Measurements from ENCODE around the gene ITPR1. TPM values are rescaled to one million over a fixed set of nuclear protein-coding genes. Genes with fewer than 3 reads are reported as not detected.

The ITPR1 gene
- polyA plus RNA-seq, 2 of the 4 experiments (the other 2 are of a cell fraction), result 2.8 to 9.6 TPM

- WGBS (ENCODE audit: missing lambda C conversion rate), result 38% methylated on average over 3 of the region's 3 CpGs
- no peak overlapping the region for H3K4me2 ChIP-seq
- no peak overlapping the region for H3K4me3 ChIP-seq
- ChIA-PET POLR2A (no interaction called here), CTCF (no interaction called here)
- TF ChIP-seq HMGXB4 (CRISPR knock-in tag; IDR thresholded peaks at IDR 0.05; ENCODE audit: borderline replicate concordance) (no peak), REST (IDR thresholded peaks at IDR 0.05) (no peak), BCL3 (IDR thresholded peaks at IDR 0.05) (no peak), ELK1 (IDR thresholded peaks at IDR 0.05; ENCODE audit: low read depth, low read length) (no peak), JUNB (IDR thresholded peaks at IDR 0.05) (no peak), FOXS1 (CRISPR knock-in tag; IDR thresholded peaks at IDR 0.05) (no peak), FOSL2 (IDR thresholded peaks at IDR 0.05) (no peak), FOSL2 (CRISPR knock-in tag; IDR thresholded peaks at IDR 0.05) (no peak), EHF (CRISPR knock-in tag; IDR thresholded peaks at IDR 0.05) (no peak), PBX3 (IDR thresholded peaks at IDR 0.05) (no peak), SREBF2 (IDR thresholded peaks at IDR 0.05) (no peak), HOXA7 (CRISPR knock-in tag; IDR thresholded peaks at IDR 0.05) (no peak), GATA3 (IDR thresholded peaks at IDR 0.05; ENCODE audit: borderline replicate concordance) (no peak), HDAC2 (IDR thresholded peaks at IDR 0.05) (no peak)
- H3K9me3 ChIP-seq, result no peaks in the 10 kb centered on the region
- DNase-seq (ENCODE audit: low read depth in 1 of 2, low spot score in 1 of 2) (no peak), ATAC-seq (no peak), FAIRE-seq (no peak)
- no peak overlapping the region for H3K27ac ChIP-seq
- no peaks in the 10 kb centered on the region for H3K4me1 ChIP-seq
Measured at GRCh38 chr3:4568841-4569240, 75.7 kb downstream of the ITPR1 start.

GRCh38 chr3:4570840-4571621 is 77.9 kb downstream of the ITPR1 start:
- POLR2A ChIA-PET, result no interaction called here
- Histone ChIP-seq H3K4me1 (no peaks in the 10 kb centered on the region), H3K4me2 (no peak overlapping the region), H3K4me3 (no peak overlapping the region), H3K27ac (no peak overlapping the region), H3K9me3 (no peaks in the 10 kb centered on the region)
- 62% methylated on average over 7 of the region's 7 CpGs for WGBS (ENCODE audit: missing lambda C conversion rate)
- FAIRE-seq, result no peak
- TF ChIP-seq CHD2 (IDR thresholded peaks at IDR 0.05; ENCODE audit: low read length, partially characterized antibody), result no peak
- TF ChIP-seq CBX8 (IDR thresholded peaks at IDR 0.05), result no peak
- no peak for TF ChIP-seq HOXB13 (CRISPR knock-in tag; IDR thresholded peaks at IDR 0.05; ENCODE audit: low read depth)
- no peak for TF ChIP-seq RFX5 (IDR thresholded peaks at IDR 0.05)
- no peak for TF ChIP-seq EHF (CRISPR knock-in tag; IDR thresholded peaks at IDR 0.05)
- no peak for TF ChIP-seq ZNF302 (CRISPR knock-in tag; IDR thresholded peaks at IDR 0.05)
- TF ChIP-seq USF2 (IDR thresholded peaks at IDR 0.05), result no peak
- TF ChIP-seq CEBPB (IDR thresholded peaks at IDR 0.05), result no peak
- no peak for TF ChIP-seq KDM1A (IDR thresholded peaks at IDR 0.05; ENCODE audit: low read depth)
- TF ChIP-seq RCOR1 (IDR thresholded peaks at IDR 0.05; ENCODE audit: low read depth, low read length), result no peak
- TF ChIP-seq FOSL2 (IDR thresholded peaks at IDR 0.05), result no peak
- TF ChIP-seq FOSL2 (CRISPR knock-in tag; IDR thresholded peaks at IDR 0.05), result no peak
- CTCF ChIA-PET, result interaction anchor here (1.0 kb wide), 1 partner anchor 217 kb away, joined by 3 read pairs; no protein-coding TSS in a partner anchor
- ATAC-seq, result no peak
- DNase-seq (ENCODE audit: low read depth in 1 of 2, low spot score in 1 of 2), result no peak
